Thyroid gland (tissue), 4 donors: ENCODE data around the gene LYRM4.

Experiments
- CTCF ChIP-seq, 6 experiments: fragments of 200-600 bp in 3 of 6; fragments of 450-650 bp in 3 of 6; sonication (generic) in 3 of 6; IDR thresholded peaks; one replicate each; pipeline ENCODE4 v1.5.1; 2016 to 2019; ENCODE audit warnings: antibody characterized with exemption in 6 of 6, mild to moderate bottlenecking in 2 of 6, inconsistent platforms in 1 of 6, moderate library complexity in 1 of 6
- POLR2A ChIP-seq, 2 donors: fragments of 450-650 bp; IDR thresholded peaks; one replicate each; pipeline ENCODE4 v1.6.1; 2017; ENCODE audit warnings: antibody characterized with exemption in 2 of 2, mild to moderate bottlenecking in 2 of 2, moderate library complexity in 1 of 2

- no peak for TF ChIP-seq CTCF (IDR thresholded peaks at IDR 0.05)
- no peak for TF ChIP-seq POLR2A (IDR thresholded peaks at IDR 0.05)
Observed at GRCh38 chr6:5102267-5102970, 158.3 kb downstream of the LYRM4 start.
